Stimulated activated CD4-positive, alpha-beta T cell treated with anti-CD3 and anti-CD28 coated beads, TNF-alpha, amount 100 ng/mL, for 4 hours (primary cell): ENCODE data around the gene LSP1.

Experiments
- DNase-seq, 3 experiments: peaks; one replicate each; pipeline ENCODE4 v3.0.0-alpha.2; 2020; ENCODE audit warnings: low read depth in 3 of 3

LSP1 gene

GRCh38 chr11:1888811-1889210, 35.9 kb downstream of the LSP1 start:
- DNase-seq: no peak

DNA sequence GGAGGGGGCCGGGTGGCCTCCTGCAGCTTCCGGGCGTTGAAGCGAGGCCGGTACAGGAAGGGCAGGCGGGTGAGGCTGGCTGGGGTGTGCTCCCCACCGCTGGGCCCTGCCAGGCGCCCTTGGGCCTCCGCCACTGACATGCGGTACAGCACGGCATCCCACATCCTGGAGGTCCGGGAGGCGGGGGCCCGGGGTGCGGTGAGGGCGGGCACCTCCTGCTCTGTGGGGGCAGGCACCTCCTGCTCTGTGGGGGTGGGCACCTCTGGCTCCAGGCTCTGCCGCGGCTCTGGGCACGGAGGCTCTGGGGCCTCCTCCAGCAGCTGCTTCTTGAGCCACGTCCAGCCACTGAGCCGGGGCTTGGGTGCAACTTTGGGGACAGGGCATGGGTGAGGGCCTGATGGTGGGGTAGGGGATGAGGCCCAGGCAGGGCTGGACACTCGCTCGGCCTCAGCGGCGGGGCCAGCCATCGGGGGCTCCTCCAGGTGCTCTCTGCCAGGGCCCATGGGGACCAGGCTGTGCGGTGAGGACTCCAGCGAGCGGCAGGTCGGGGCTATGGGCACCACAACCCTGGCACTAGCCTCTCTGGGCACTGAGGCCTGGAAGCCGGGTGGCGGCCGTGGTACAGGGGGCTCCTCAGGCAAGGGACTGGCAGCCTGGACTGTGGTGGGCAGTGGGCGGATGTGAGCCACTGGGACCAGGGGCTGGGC, 36.5 kb downstream of the LSP1 start:
- peak; percentile 43 to 56 (median 50) for DNase-seq

DNA sequence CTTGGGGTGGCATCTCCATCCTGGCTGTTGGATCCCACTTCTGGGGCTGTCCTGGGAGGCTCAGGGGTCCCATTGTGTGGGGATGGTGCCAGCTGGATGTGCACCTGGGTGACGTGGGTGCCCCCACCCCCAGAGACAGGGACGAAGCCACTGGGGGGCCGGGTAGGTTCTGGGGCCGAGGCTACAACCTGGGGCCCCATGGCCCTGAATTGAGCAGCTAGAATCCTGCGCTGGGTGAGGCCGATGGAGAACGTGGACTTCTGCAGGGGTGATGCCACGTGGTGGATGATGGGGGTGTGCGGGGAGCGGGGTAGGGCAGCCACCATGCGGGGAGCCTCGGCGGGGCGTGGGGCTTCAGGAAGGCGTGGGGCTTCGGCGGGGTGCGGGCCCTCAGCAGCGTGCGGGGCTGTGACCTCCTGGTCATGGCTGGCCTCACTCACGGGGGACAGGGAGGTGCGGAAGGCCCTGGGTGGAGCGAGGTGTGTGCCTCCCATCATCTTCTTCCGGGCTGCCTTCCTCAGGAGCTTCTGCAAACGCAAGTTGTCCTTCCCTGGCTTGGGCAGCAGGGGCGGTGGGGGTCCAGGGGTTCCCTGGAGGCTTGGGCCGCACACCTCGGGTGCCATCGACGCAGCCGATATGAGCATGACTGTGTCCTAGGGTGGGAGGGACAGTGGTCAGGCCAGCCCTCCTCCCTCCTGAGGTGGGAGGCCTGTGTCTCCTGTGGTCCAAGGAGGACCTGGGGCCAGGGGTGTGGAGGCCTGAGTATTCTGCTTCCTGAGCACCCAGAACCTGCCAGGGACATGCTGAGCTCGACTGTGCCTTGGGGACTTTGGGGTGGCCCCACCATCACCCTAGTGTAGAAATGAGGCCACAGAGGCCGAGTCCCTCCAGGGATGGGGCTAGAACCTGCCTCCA, 37.3 kb downstream of the LSP1 start:
- no peak for DNase-seq

GRCh38 chr11:1890856-1891830, 38.3 kb downstream of the LSP1 start:
- no peak for DNase-seq

GRCh38 chr11:1891831-1892115, 38.9 kb downstream of the LSP1 start, which contains the start of gene PRR33:
PRR33 (minus strand) TSS chr11:1891895; CDS start chr11:1890584, 1,311 bp downstream.
- DNase-seq: no peak

- DNase-seq: no peak
Measured at GRCh38 chr11:1892116-1892515, 39.2 kb downstream of the LSP1 start.

DNA sequence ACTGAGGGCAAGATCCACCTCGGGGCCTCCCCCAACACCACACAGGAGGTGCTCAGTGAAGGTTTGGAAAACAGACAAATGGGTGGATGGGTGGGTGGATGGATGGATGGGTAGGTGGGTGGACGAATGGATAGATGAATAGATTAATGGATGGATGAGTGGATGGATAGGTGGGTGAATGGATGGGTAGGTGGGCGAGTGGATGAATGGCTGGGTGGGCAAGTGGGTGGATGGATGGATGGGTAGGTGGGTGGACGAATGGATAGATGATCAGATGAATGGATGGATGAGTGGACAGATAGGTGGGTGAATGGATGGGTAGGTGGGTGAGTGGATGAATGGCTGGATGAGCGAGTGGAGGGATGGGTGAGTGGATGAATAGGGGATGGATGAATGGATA, 39.7 kb downstream of the LSP1 start:
- DNase-seq: no peak

- DNase-seq: no peak
Measured at GRCh38 chr11:1893581-1894359, 40.9 kb downstream of the LSP1 start.

DNA sequence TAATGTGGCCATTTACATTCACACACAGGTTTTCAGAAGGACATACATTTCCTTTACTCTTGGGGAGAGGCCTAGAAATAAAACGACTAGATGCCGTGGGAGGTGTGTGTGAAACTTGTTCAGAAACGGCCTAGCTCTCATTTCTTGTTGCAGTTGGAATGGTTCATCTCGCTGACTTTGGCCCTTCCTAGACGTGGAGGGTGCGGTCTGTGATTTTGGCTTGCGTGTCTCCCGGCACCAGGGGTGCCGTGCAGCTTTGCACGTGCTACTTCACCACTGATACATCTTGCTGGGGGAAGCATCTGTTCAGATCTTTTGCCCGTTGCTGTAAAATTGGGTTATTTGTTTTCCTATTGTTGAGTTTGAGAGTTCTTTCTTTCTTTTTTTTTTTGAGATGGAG, 41.9 kb downstream of the LSP1 start:
- DNase-seq: no peak

DNA sequence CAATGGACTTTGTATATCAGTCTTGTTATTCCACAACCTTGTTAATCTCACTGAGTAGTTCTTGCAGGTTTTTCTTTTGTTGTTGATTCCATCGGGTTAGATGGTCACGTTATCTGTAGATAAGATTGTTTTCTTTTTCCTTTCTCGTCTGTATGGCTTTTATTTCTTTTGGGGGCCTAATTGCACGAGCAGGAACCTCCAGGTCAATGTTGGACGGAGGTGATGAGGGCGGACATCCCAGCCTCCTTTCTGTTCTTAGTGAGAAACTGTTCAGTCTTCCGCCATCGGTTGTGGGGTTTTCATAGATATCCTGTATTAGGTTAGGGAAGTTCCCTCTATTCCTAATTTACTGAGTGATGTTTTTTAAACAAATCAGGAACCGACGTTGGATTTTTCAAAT, 43.6 kb downstream of the LSP1 start:
- no peak for DNase-seq

DNA sequence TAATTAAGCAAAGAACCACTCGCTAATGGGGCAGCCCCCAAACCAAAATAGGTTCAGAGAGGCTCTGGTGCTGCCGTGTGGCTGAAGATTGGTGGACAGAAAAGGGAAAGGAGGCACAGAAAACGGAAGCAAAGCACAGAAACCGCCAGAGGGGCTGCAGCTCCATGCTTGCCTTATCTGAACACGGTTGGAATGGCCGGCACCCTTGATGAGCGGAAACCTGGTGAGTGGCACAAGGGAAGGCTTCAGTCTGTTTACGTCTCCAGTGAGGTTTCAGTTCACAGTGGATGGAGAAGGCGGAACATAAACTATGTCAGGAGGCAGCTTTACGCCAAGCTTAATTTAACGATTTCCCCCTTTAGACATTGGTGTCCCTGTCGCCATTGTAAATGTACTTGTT, 44.0 kb downstream of the LSP1 start:
- DNase-seq: no peak

GRCh38 chr11:1899090-1899489, 46.2 kb downstream of the LSP1 start:
- DNase-seq: no peak

GRCh38 chr11:1899686-1900085, 46.8 kb downstream of the LSP1 start:
- DNase-seq: no peak

DNA sequence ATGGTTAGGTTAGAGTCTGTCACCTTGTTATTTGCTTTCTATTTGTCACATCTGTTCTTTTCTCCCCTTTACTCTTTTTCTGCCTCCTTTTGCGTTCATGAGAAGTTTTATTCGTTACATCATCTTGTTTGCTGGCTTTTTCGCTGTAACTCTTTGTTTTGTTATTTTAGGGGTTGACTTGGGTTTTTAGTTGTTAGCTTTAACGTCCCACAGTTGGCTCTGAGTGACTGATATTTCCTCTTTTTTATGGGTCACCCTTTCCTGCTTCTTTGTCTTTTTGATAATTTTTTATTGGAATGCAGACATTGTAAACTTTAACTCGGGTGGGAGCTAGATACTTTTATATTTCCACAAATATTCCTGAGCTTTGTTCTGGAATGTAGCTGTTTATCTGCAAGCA, 53.3 kb downstream of the LSP1 start:
- no peak for DNase-seq

GRCh38 chr11:1906611-1907423, 53.9 kb downstream of the LSP1 start:
- no peak for DNase-seq

GRCh38 chr11:1908618-1909017, 55.7 kb downstream of the LSP1 start:
- DNase-seq: no peak

DNA sequence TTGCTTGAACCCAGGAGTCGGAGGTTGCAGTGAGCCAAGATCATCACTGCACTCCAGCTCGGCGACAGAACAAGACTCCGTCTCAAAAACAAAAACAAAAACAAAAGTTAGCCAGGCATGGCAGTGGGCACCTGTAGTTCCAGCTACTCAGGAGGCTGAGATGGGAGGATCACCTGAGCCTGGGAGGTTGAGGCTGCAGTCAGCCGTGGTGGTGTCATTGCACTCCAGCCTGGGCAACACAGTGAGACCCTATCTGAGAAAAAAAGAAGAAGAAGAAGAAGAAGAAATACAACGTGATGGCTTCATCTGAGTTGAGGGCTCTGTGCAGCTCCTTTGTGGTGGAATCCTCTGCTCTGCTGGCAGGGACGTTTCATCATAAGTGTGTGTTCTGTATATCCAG, 56.6 kb downstream of the LSP1 start:
- no peak for DNase-seq

DNA sequence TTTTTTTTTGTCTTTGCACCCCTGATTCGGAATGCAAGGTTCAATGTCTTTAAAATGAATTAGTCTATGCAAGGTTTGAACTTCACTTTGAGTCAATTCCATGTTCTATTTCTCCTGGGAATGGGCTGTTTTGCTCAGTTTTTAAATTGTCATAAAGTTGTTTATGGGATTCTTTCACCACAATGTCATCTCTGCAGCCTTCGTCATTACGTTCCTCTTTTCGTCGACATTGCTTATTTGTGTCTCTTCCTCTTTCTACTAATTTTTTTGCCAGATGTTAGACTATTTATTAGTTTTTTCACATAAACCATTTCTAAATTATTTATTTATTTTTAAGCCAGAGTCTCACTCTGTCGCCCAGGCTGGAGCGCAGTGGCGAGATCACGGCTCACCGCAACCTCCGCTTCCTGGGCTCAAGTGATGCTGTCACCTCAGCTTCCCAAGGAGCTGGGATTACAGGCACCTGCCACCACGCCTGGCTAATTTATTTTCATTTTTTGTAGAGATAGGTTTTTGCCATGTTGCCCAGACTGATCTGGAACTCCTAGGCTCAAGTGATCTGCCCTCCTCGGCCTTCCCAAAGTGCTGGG, 59.5 kb downstream of the LSP1 start:
- no peak for DNase-seq

DNA sequence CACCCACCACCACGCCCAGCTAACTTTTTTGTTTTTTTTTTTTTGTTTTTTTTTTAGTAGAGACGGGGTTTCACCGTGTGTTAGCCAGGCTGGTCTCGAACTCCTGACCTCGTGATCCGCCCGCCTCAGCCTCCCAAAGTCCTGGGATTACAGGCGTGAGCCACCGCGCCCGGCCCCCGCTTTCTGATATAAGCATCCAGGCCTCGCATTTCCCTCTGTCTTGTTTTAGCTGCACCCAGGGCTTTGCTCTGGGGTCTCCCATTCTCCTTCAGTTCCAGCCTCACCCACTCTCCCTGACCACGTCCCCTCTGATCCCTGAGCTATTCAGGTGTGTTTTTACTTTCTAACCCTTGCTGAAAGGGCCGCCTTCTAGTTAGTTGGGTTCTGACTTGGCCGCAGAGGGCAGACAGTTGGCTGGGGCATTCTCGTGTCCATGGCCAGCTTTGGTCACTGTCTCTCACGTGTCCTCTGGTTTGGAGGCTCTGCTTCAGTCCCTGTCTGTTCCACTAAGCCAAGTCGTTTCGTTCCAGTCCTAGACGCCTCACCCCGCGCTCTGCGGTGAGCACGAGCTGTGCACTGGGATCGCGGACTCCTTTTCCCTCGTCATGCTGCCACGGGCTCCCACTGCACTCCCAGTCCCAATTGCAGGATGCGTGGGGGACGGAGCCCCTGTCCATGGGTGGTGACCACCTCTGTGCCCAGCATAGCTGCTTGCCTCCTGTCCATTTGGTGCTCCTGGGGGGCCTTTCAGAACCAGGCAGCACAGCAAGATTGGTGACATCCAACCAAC, 60.6 kb downstream of the LSP1 start:
- no peak for DNase-seq
